HepG2 (cell line): ENCODE results near the gene VAT1L. TPM values are rescaled to one million over a fixed set of nuclear protein-coding genes. Genes with fewer than 3 reads are reported as not detected.

Experiments
- ATAC-seq: fragments of 200-7000 bp; cut with Tn5 transposase; 3 replicates; pipeline ENCODE4 v1.9.1; 2020; ENCODE audit warnings: mild to moderate bottlenecking, moderate library complexity
- BruUV-seq: library from RNA; stranded (reverse); fragments of 400-500 nt; replicated peaks from 2 replicates; lab custom pipeline; 2021; lab: Mats Ljungman, UMichigan
- CTCF ChIA-PET: fragments of 300-600 bp; formaldehyde crosslinking; extraction: SDS; loops from one replicate; lab custom pipeline; 2021; ENCODE audit warnings: low total read pairs, inconsistent platforms, low intra/inter-chr PET ratio; lab: Yijun Ruan, JAX
- POLR2A ChIA-PET: fragments of 350-600 bp; sonication (Branson Sonifier 250); formaldehyde crosslinking; loops from one replicate; lab custom pipeline; 2020; ENCODE audit warnings: antibody characterized with exemption, inconsistent platforms; lab: Yijun Ruan, JAX
- DNase-seq: peaks from one replicate; pipeline ENCODE4 v3.0.0-alpha.2; 2015; ENCODE audit warnings: low spot score
- FAIRE-seq: peaks from 3 replicates; lab custom pipeline; 2011; peaks lifted over from hg19 to GRCh38; lab: Jason Lieb, UNC
- H2AFZ ChIP-seq: one replicate; pipeline ENCODE4 v1.6.1; 2011; ENCODE audit warnings: low read length, inconsistent platforms
- H3K27ac ChIP-seq: fragments of 300-600 bp; 3 replicates; pipeline ENCODE4 v1.8.0; 2011; ENCODE audit warnings: mixed run types, mild to moderate bottlenecking, mixed read lengths, low read length, inconsistent platforms; ENCODE audit not compliant: insufficient read depth; ENCODE audit errors: extremely low read length
- H3K27me3 ChIP-seq, 2 experiments: fragments of 200-600 bp in 1 of 2; 2 replicates in 1 of 2; 3 replicates in 1 of 2; pipeline versions ENCODE4 v1.6.0 to v1.8.0; 2011; ENCODE audit warnings: low read length in 2 of 2, mild to moderate bottlenecking in 2 of 2, moderate library complexity in 2 of 2, inconsistent platforms in 1 of 2; ENCODE audit not compliant: insufficient read depth in 2 of 2, control insufficient read depth in 1 of 2
- H3K36me3 ChIP-seq, 2 experiments: fragments of 200-600 bp in 1 of 2; replicated peaks in 1 of 2; 2 replicates in 1 of 2; 3 replicates in 1 of 2; pipeline versions ENCODE4 v1.5.1 to v1.8.0; 2011; ENCODE audit warnings: low read length in 2 of 2, inconsistent platforms in 1 of 2; ENCODE audit not compliant: insufficient read depth in 2 of 2, control insufficient read depth in 1 of 2
- H3K4me1 ChIP-seq: 2 replicates; pipeline ENCODE4 v1.5.1; 2012; ENCODE audit warnings: low read length, inconsistent platforms; ENCODE audit not compliant: insufficient read depth
- H3K4me2 ChIP-seq: 2 replicates; pipeline ENCODE4 v1.6.0; 2011; ENCODE audit warnings: low read depth, low read length, inconsistent platforms
- H3K4me3 ChIP-seq, 3 experiments: fragments of 200-600 bp in 1 of 3; sonication (generic), shearing (Covaris generic) in 1 of 3; replicated peaks in 1 of 3; 2 replicates each; pipeline ENCODE4 v1.5.1; 2011 to 2016; ENCODE audit warnings: low read length in 3 of 3, inconsistent platforms in 2 of 3, low read depth in 2 of 3, mild to moderate bottlenecking in 2 of 3, control low read depth in 1 of 3, mixed read lengths in 1 of 3; ENCODE audit not compliant: insufficient read depth in 1 of 3
- H3K79me2 ChIP-seq: one replicate; pipeline ENCODE4 v1.6.1; 2011; ENCODE audit warnings: low read length, inconsistent platforms; ENCODE audit not compliant: insufficient read depth
- H3K9ac ChIP-seq: 2 replicates; pipeline ENCODE4 v1.6.0; 2011; ENCODE audit warnings: mild to moderate bottlenecking, low read depth, low read length, inconsistent platforms; ENCODE audit not compliant: insufficient read depth
- H3K9me3 ChIP-seq: 2 replicates; pipeline ENCODE4 v1.5.1; 2012; ENCODE audit warnings: mild to moderate bottlenecking, low read length
- H4K20me1 ChIP-seq: 2 replicates; pipeline ENCODE4 v1.6.0; 2011; ENCODE audit warnings: inconsistent platforms, mild to moderate bottlenecking, low read length, moderate library complexity; ENCODE audit not compliant: insufficient read depth
- KDM6A ChIP-seq: IDR thresholded peaks from 2 replicates; pipeline ENCODE4 v1.6.1; 2016; ENCODE audit warnings: low read depth
- MLLT10 ChIP-seq: sonication (generic); formaldehyde crosslinking; IDR thresholded peaks from 2 replicates; pipeline ENCODE4 v1.4.0; 2020; ENCODE audit warnings: missing genetic modification reagents
- PAWR ChIP-seq: sonication (generic); formaldehyde crosslinking; IDR thresholded peaks from 2 replicates; pipeline ENCODE4 v1.4.0; 2020; ENCODE audit warnings: missing genetic modification reagents, mild to moderate bottlenecking, borderline replicate concordance
- POLR2A ChIP-seq, 2 experiments: IDR thresholded peaks; 2 replicates each; pipeline ENCODE4 v1.6.1; 2011; ENCODE audit warnings: low read depth in 2 of 2, low read length in 2 of 2, mild to moderate bottlenecking in 1 of 2, moderate library complexity in 1 of 2; ENCODE audit not compliant: insufficient read depth in 1 of 2
- SP2 ChIP-seq: sonication (generic); formaldehyde crosslinking; IDR thresholded peaks from 2 replicates; pipeline ENCODE4 v1.5.1; 2020; ENCODE audit warnings: mild to moderate bottlenecking, missing genetic modification reagents
- ZBTB7B ChIP-seq: sonication (generic); formaldehyde crosslinking; IDR thresholded peaks from 2 replicates; pipeline ENCODE4 v1.4.0; 2020; ENCODE audit warnings: missing genetic modification reagents
- WGBS: methylation state at CpG from one replicate; pipeline ENCODE4 v1.1.6; 2017; ENCODE audit warnings: low lambda C conversion rate; 5-methylcytosine and 5-hydroxymethylcytosine counted together
- in situ Hi-C: cut with HindIII; loops from 2 replicates; pipeline ENCODE4 v1.10.0; 2017; ENCODE audit warnings: low pct_unique_long_range_greater_than_20kb; ENCODE audit not compliant: extremely low pct_ligation_motif_present
- intact Hi-C: fragments of 100-400 bp; cut with micrococcal nuclease; formaldehyde crosslinking; loops from one replicate; pipeline ENCODE4 v1.10.0; 2022; ENCODE audit not compliant: unreplicated experiment
- polyA plus RNA-seq, 8 experiments: library from polyadenylated mRNA; depleted of rRNA in 3 of 8; stranded (reverse) in 7 of 8; unstranded in 1 of 8; fragments of >200 nt; fragmentation: Illumina TruSeq in 4 of 8; extraction: Trizol in 4 of 8; gene quantifications; 2 replicates each; pipeline versions ENCODE4 v1.2.1 to v1.2.3, GENCODE V29; 2011 to 2016; ENCODE audit warnings: low read depth in 4 of 8, missing spikeins in 1 of 8, mixed read lengths in 1 of 8; ENCODE audit not compliant: insufficient read depth in 1 of 8
- total RNA-seq, 5 experiments: library from RNA; depleted of rRNA; stranded (reverse); fragments of >200 nt; fragmentation: Illumina TruSeq; extraction: Trizol; gene quantifications; 2 replicates each; pipeline ENCODE4 v1.2.3, GENCODE V29; 2016; ENCODE audit warnings: low read depth in 1 of 5

The VAT1L gene
- total and polyA plus RNA-seq, 2 of the 13 experiments (the other 11 are each of a cell fraction or from before 2014, with no cell fraction given): not detected

GRCh38 chr16:77859493-77860232, 71.3 kb downstream of the VAT1L start:
- CTCF ChIA-PET: no interaction called here
- intact Hi-C loops: no loop called here
- H3K27ac ChIP-seq: no peak overlapping the region
- H3K9me3 ChIP-seq: no peaks in the 10 kb centered on the region
- no peaks in the 10 kb centered on the region for H4K20me1 ChIP-seq
- 21% methylated on average over 11 of the region's 11 CpGs for WGBS
- H3K79me2 ChIP-seq: no peaks in the 10 kb centered on the region
- H3K4me3 ChIP-seq: no peak overlapping the region
- POLR2A ChIA-PET: no interaction called here
- in situ Hi-C loops: no loop called here
- no peak overlapping the region for H2AFZ ChIP-seq
- no TSS peak for BruUV-seq
- peaks cover 2 to 41% of the 10 kb centered on the region in 2 experiments; a peak in 4 of 5 replicates for H3K27me3 ChIP-seq
- FAIRE-seq (no peak), DNase-seq (no peak), ATAC-seq (no peak)
- H3K9ac ChIP-seq: no peak overlapping the region
- no peak for TF ChIP-seq MLLT10 (CRISPR knock-in tag)
- no peak for TF ChIP-seq ZBTB7B (CRISPR knock-in tag)
- TF ChIP-seq PAWR (CRISPR knock-in tag): no peak
- no peak for TF ChIP-seq KDM6A (CRISPR knock-in tag)
- no peaks in the 10 kb centered on the region for H3K4me1 ChIP-seq
- no peaks in the 10 kb centered on the region for H3K36me3 ChIP-seq
- no peak overlapping the region for H3K4me2 ChIP-seq

GRCh38 chr16:77860953-77861352, 72.6 kb downstream of the VAT1L start:
- H3K4me2 ChIP-seq: no peak overlapping the region
- POLR2A ChIA-PET: no interaction called here
- no peak overlapping the region for H3K4me3 ChIP-seq
- H3K4me1 ChIP-seq: no peaks in the 10 kb centered on the region
- ATAC-seq: no peak
- no TSS peak for BruUV-seq
- no peaks in the 10 kb centered on the region for H3K9me3 ChIP-seq
- no peak overlapping the region for H2AFZ ChIP-seq
- no peak for DNase-seq
- in situ Hi-C loops (no loop called here), intact Hi-C loops (no loop called here)
- no peak overlapping the region for H3K27ac ChIP-seq
- 0% methylated on average over 3 of the region's 3 CpGs for WGBS
- CTCF ChIA-PET: no interaction called here
- FAIRE-seq: no peak
- H3K27me3 ChIP-seq: peaks cover 2 to 35% of the 10 kb centered on the region in 2 experiments; a peak in 4 of 5 replicates
- H4K20me1 ChIP-seq: no peaks in the 10 kb centered on the region
- H3K9ac ChIP-seq: no peak overlapping the region
- TF ChIP-seq POLR2A (IDR thresholded peaks at IDR 0.05; ENCODE audit: insufficient read depth in 1 of 2, low read depth in 2 of 2, low read length in 2 of 2): no peak
- no peak for TF ChIP-seq SP2 (CRISPR knock-in tag)
- no peaks in the 10 kb centered on the region for H3K36me3 ChIP-seq
- no peaks in the 10 kb centered on the region for H3K79me2 ChIP-seq
